NAMALWA (cell line): Measurements from ENCODE around the gene IRF2BP2.

Experiments used
- DNase-seq: peaks from one replicate; pipeline ENCODE4 v3.0.0-alpha.2; 2015; ENCODE audit warnings: low spot score

IRF2BP2 gene

GRCh38 chr1:234613128-234613875, 3.3 kb upstream of the IRF2BP2 start:
- DNase-seq: peak; percentile 59

- peak; percentile 96 for DNase-seq
Observed at GRCh38 chr1:234612352-234613127, 2.6 kb upstream of the IRF2BP2 start.

DNA sequence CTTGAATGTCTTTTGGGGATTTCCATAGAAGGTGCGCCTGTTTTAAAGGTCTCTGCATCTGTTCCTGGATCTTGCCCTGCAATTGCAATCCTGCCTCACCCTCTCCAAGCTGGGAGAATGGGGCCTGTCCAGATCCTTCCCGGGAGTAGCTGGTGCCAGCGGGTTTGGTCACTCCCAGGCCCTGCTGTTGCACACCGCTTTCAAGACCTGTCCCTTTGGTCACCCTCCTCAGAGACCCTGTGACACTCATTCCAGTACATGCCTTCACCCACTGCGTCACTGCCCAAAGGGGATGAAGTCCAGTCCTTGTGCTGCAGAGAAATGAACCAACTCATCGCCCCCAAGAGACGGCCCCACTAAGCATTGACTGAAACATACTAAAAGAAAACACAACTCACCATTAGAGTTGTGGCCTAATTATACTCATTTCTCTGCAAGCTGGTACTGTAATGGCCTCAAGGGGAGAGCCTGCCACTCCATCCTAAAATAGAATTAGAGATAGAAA, 1.9 kb upstream of the IRF2BP2 start:
- no peak for DNase-seq

- peak; percentile 92 for DNase-seq
Observed at GRCh38 chr1:234611225-234611846, 1.4 kb upstream of the IRF2BP2 start.

DNA sequence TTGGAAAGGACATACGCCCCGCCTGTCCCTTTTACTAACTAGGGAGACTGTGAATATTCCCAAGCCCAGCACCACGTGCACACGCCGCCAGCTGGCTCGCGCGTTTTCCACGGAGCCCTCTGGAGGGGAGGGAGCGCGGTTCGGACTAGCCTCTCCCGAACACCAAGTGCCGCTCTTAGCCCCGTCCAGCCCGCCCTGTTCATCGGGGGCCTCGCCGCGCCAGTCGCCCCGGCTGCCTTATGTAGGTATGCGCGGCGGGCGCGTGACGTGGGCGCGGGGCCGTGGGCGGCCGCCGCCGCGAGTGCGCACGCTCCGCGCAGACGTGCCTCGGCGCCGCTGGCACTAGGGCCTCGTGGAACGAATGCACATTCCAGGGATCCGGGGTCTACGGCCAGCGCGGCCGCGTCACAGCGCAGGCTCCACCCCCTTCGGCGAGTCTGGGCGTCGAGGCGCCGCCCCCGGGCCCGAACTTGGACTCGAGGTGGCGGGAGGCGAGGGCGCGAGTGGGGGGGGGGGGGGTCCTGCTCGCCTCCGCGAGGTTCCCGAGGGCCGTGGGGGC, 767 bp upstream of the IRF2BP2 start:
- peak; percentile 74 for DNase-seq

- DNase-seq: no peak
Observed at GRCh38 chr1:234609691-234610042, 311 bp downstream of the IRF2BP2 start.

DNA sequence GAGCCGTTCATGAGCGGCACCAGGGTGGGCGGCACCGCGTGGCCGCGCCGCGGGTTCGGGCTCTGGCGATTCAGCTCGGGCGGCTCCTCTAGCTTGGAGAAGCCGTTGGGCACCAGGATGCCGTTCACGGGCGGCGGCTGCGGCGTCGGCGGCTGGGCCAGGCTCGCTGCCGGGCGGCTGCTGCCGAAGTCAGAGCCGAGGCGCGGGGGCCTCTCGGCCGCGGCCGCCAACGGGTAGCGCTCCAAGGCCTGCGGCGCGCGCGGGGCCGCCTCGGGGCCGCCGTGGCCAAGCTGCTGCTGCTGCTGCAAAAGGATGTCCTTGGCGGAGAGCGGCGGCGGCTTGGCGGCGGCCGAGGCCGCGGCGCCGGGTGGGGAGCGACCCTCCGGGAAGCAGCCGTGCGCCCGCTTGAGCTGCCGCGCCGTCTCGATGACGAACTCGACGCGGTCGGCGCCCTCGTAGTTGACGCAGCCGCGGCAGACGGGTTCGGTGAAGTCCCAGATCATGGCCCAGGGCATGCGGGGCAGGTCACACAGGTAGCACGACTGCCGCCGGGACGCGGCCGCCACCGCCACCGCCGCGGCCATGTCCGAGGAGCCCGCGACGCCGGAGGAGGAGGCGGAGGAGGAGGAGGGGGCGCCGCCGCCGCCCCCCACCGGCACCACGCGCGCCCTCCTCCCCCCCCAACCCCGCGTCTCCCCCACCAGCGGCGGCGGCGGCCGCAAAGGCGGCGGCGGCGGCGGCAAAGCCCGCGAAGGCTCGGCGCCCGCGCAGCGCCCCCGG, 877 bp downstream of the IRF2BP2 start:
- DNase-seq: peak; percentile 70

DNA sequence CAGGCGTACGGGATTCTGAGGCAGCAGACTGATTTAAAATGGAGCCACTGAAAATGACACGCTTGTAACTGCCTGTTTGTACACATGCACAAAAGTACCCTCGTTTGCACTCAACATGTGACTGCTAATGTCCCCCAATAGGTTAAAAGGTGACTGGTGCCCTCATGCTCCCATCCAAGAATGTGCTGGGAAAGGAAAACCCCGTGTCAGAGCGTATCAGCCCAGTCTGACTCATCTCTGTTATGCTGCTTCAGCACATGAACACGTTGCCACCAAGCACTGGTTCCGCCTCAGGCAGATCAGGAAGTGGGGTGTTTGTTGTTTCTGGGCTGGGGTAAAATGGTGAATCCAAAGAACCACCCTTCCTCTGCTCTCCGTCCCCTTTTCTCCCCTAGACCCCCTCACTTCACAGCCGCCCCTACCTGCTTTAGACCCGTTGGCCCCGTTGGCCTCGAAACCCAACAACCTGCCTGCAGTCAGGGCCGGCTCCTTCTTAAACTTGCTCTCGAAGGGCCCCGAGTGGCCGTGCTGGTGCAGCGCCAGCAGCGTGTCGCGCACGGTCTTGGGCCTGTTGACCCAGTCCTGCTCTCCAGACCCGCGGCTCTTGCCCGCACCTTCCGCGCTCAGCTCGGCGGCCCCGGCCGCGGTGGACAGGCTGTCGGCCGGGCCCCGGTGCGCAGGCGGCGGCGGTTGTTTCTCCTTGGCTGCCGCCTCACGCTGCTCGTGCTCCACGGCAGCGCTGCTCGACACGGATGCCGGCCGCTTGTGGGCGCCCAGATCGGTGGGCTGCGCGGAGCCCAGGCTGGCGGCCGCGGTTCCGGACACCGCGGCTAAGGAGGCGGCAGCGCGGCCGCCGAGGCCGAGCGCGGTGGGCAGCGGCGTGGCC, 1.7 kb downstream of the IRF2BP2 start:
- DNase-seq: peak; percentile 88

DNA sequence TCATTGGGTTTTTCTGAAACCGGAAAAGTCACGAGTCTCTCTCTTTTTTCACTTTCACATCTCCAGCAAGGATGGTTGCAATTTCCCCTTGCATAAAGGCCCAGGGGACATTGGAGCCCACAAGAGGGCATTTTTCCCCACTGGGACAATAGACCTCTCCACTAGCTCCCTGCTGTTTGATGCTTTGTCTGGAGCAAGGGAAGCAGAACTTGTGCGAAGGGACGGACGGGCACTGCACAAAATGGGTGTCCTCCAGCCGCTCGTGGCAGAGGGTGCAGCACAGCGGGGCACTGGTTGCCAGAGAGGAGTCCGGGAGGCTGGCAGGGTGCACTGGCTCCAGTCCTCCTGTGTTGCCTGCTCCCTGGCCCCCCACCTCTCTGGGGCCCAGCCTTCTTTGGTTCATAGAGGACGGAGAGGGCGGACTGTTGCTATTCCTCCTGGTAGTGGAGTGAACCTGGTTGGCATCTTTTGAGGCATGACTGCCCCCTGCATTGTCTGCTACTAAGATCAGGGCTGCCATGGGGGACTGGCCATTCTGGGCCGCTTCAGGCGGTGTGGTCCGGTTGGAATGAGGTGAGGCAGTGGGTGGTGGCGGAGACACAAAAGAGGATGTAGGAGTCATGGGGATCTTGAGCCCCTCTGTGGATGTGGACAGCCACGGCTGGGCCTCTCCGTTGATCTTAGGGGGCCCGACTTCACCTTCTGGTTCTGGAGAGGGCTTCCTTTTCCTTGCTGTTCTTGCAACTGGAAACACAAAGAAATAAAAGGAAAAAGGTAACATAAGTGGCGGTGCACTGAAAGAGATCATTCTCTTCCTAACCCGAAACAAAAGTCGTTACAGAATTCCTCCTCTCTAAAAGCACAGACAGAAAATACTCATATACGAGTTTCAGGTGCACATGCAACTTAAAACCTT, 2.6 kb downstream of the IRF2BP2 start:
- peak; percentile 30 for DNase-seq

DNA sequence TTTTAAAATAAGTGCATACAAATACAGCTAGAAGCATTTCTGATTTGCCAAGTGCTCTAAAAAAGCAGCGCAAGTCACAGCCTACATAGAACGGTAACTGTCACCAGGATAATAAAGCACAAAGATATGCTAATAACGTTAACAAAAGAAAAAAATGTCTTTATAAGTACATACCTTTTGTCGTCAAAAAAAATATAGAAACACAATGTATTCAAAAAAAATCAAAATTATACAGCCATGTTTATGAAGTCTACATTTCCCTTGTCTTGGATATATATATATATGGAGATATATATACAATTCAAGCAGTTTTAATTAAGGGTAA, 3.2 kb downstream of the IRF2BP2 start:
- DNase-seq: no peak

DNA sequence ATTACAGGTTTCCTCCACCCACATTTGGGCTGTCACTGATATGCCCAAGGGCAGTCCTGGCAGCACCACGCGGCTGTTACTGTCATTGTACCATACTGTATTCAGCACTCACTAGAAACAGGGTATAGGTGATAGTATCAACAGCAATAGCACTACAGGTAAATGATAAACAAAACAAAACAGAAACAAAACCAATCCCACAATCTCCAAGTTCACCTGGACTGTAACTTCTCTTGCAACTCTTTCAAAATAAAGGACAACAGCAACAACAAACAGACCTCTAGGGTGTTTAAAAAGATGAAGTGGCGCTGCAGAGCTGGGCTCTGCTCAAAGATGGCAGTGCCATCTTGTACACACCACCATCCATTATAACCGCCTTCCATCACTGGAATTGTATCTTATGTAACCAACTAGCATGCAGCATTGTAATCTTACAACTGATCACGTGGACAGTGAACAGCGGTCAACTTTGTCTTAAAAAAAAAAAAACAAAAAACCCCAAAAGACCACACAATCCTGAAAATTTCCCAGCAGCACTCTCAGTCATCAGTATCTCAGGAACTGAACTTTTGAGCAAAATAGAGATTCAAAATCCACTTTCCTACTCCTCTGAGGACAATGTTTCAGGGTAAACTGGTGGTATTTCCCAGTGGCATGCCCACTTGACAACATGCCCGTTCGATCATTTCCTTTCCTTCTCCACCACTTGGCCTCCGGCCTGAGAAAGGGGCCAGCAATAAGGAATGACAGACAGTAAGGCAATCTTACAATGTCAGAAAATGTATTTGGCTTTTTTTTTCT, 3.8 kb downstream of the IRF2BP2 start:
- DNase-seq: peak; percentile 63

DNA sequence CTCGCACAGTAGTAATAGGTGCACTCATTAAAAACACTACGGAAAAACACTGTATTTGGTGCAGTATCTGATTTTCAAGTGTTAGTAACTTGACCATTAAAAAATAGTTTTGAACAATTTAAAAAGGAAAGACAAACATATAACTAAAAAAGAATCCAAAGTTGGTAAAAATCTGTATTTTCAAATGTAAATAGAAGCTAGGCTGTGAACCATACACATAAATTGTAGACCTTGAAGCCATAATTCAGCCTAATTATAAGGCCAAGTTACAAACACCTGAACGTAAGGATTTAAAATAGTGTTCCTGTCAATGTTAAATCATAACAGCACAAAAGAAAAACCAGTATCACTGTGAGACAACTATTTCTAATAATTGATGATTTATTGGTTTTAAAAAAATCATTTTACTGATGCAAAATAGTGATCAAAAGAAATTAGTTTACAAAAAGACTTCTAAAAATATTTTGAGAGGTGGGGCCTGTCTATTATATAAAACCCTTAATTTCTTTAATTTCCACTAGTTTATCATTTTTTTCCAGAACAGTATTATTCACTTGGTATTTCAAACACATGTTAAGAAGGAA, 4.5 kb downstream of the IRF2BP2 start:
- DNase-seq: no peak

DNA sequence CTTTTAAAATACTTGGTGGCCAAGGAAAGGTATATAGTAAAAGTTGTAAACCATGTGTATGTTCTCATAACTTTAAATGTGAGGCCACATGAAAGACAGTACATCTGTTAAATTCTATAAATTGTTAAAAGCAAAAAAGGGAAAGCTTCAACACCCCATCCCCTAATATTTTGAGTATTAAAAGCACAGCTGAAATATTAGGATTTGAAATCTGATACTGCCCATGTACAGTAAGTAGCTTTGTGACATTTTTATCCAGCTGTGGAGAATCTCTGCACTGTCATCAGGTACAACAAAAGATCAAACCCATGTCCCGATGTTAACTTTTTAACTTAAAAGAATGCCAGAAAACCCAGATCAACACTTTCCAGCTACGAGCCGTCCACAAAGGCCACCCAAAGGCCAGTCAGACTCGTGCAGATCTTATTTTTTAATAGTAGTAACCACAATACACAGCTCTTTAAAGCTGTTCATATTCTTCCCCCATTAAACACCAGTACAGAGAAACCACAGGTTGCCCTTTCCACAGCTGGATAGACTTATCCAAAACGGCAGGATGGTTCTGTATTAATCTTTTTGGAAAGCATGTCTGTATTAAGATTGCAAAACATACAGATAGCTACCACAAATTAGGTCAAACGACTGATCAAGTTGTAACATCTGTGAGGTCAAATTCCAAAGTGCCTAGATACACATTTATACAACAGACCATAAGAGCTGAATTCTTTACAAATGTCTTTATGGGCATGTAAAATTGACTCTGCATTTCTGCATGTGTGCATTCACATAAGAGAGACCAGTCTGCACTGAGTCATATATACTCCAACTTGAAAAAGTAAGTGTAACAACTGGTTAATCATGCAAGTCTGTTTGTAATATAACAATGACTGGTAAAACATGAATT, 5.2 kb downstream of the IRF2BP2 start:
- DNase-seq: peak; percentile 37

DNA sequence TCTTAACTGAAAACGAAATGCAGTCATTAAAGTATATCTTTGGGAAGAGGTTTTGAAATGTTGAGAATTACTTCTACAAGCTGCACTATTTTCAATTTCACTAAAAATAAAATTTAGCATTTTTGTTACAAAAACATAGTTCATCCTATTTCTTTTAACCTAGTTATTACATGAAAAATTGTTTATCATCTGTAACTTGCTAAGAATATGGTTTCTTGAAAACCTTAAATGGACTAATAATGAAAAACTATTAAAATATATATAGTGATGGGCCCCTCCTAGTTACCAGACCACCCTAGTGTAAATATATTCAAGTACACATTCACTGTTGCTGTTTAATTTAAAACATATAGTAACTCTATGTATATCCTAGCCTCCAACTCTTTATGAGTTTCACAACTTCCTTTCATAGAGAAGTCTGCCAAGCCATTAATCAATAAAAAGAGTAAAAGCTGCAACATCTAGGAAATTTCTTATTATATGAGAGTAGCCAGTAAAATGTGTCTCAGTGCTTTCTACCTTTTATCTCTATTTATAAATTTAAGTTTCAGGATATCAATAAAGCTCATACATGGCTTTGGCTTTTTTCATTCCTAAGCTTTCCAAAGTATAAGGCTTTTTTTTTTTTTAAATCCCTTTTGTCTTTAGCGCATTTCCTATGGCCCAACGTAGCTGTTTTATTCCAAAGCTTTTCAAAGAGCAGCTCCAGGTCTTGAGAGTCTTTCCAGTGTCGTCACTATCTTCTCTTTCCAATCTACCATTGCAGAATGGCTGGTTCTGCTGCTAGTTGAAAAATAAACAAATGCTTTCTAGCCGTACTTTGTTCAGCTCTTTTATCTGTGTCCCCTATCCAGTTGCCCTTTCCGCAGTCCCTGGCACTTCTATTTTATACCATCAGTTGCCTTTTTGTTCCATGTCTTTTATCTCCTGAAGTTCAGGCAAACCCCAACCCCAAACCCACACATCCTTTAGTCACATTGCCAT, 6.5 kb downstream of the IRF2BP2 start:
- no peak for DNase-seq

DNA sequence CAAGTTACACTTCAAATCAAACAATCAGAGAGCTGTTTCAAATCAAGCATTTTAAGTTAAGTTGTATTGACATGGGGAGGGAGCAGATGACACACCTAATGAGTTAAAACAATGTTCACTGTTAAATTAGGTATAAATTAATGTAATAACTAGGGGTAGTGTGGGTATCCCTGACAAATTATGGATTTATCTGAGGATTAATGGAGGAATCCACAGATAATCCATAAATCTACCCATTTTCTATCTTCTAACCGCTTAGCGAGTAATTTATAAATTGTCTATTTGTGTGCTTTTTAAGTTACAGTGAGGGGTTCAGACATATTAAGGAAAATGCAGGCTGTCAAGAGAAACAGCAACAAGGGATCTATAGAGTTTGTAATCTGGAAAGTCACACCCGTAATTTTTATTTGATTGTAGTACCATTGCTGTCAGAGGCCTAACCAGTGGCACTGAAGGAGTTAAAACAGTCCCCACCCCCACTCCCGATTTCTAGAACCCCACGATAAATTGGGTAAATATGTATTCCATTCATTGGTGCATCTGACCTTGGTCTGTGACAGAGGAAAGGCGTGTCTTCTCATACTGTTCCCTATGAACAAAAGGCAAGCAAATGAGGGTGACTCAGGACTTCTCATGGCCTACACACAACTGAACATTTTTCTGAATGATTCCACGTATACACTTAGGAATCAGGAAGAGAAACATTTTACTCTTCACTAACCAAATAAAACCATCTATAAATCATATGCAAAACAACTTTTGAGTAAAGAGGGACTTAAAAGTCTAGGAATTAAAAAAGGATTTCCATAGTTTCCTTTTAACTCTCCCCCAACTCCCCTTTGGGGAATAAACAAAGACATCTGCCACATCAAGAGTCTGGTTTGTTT, 7.4 kb downstream of the IRF2BP2 start:
- DNase-seq: peak; percentile 71
